Eye (tissue), 1 donor: Measurements from ENCODE around the gene ALG3.
A peak's percentile ranks its signal among the peaks of the same experiment; 100 is the strongest.

ENCODE experiments used
- DNase-seq: peaks from one replicate; pipeline ENCODE4 v3.0.0-alpha.2; 2015

Gene ALG3

GRCh38 chr3:184259878-184260723, 11.3 kb upstream of the ALG3 start:
- DNase-seq = peak; percentile 63

- peak; percentile 16 for DNase-seq
Measured at GRCh38 chr3:184259396-184259877, 10.7 kb upstream of the ALG3 start.

GRCh38 chr3:184258926-184259325, 10.2 kb upstream of the ALG3 start:
- DNase-seq = no peak

- DNase-seq = no peak
Measured at GRCh38 chr3:184257083-184257915, 8.5 kb upstream of the ALG3 start.

- DNase-seq = no peak
Measured at GRCh38 chr3:184255291-184256039, 6.7 kb upstream of the ALG3 start.

GRCh38 chr3:184250167-184250828, 1.5 kb upstream of the ALG3 start:
- DNase-seq = peak; percentile 93

- peak; percentile 97 for DNase-seq
Measured at GRCh38 chr3:184249412-184250166, 827 bp upstream of the ALG3 start, which contains the start of gene EEF1AKMT4. Gene EEF1AKMT4 (plus strand): TSS chr3:184249672. CDS start chr3:184249695, 23 bp downstream.

GRCh38 chr3:184242297-184242685, 6.5 kb downstream of the ALG3 start:
- DNase-seq = no peak

GRCh38 chr3:184241447-184242296, 7.1 kb downstream of the ALG3 start:
- no peak for DNase-seq

GRCh38 chr3:184241141-184241446, 7.7 kb downstream of the ALG3 start:
- DNase-seq = no peak

- DNase-seq = peak; percentile 62
Measured at GRCh38 chr3:184240384-184241140, 8.2 kb downstream of the ALG3 start.

- DNase-seq = no peak
Measured at GRCh38 chr3:184239708-184240107, 9.1 kb downstream of the ALG3 start.

- DNase-seq = no peak
Measured at GRCh38 chr3:184239221-184239620, 9.5 kb downstream of the ALG3 start.

- no peak for DNase-seq
Measured at GRCh38 chr3:184238246-184238818, 10.4 kb downstream of the ALG3 start.

GRCh38 chr3:184237807-184238206, 11.0 kb downstream of the ALG3 start:
- DNase-seq = no peak

GRCh38 chr3:184237211-184237610, 11.6 kb downstream of the ALG3 start:
- no peak for DNase-seq

GRCh38 chr3:184236636-184237035, 12.1 kb downstream of the ALG3 start:
- DNase-seq = no peak

GRCh38 chr3:184236033-184236410, 12.7 kb downstream of the ALG3 start:
- DNase-seq = no peak

GRCh38 chr3:184235381-184236032, 13.3 kb downstream of the ALG3 start:
- no peak for DNase-seq
